AG09319 (cell line): ENCODE results near the gene TASL.

Experiments
- DNase-seq: peaks from one replicate; pipeline ENCODE4 v3.0.0-alpha.2; 2010; ENCODE audit warnings: low read depth; ENCODE audit errors: extremely low read depth
- CTCF ChIP-seq: IDR thresholded peaks from 2 replicates; pipeline ENCODE4 v1.5.1; 2011; ENCODE audit warnings: low read depth, mild to moderate bottlenecking, inconsistent platforms, low read length, moderate library complexity

TASL gene

GRCh38 chrX:30592831-30593230 is 15.3 kb upstream of the TASL start:
- TF ChIP-seq CTCF, result no peak

GRCh38 chrX:30590368-30590767 is 12.8 kb upstream of the TASL start:
- no peak for DNase-seq
- TF ChIP-seq CTCF, result no peak

More at GRCh38 chrX:30592831-30593230, 15.3 kb upstream of the TASL start:
- DNase-seq, result no peak

- no peak for DNase-seq
- TF ChIP-seq CTCF, result no peak
Measured at GRCh38 chrX:30589146-30589888, 11.8 kb upstream of the TASL start.

GRCh38 chrX:30586516-30586915 is 8.9 kb upstream of the TASL start:
- DNase-seq, result no peak
- no peak for TF ChIP-seq CTCF

GRCh38 chrX:30582664-30583063 is 5.1 kb upstream of the TASL start:
- no peak for TF ChIP-seq CTCF
- no peak for DNase-seq

- DNase-seq, result no peak
- TF ChIP-seq CTCF, result no peak
Measured at GRCh38 chrX:30580641-30581040, 3.1 kb upstream of the TASL start.

GRCh38 chrX:30576881-30577280 is 685 bp downstream of the TASL start:
- no peak for DNase-seq
- TF ChIP-seq CTCF, result no peak
